ENCODE data around the gene LIN37.

GRCh38 chr19:35731353-35731752, 17.0 kb upstream of the LIN37 start:
- TF ChIP-seq CTCF (IDR thresholded peaks at IDR 0.05): no peak
- no peak for TF ChIP-seq POLR2A (IDR thresholded peaks at IDR 0.05)
